Measurements from ENCODE around the gene ARHGEF37. TPM values are rescaled to one million over a fixed set of nuclear protein-coding genes. Genes with fewer than 3 reads are reported as not detected.

Gene ARHGEF37
- total and polyA plus RNA-seq, 2 of the 8 experiments (the other 6 are each of a cell fraction or from before 2014, with no cell fraction given): 0.21 to 0.48 TPM

GRCh38 chr5:149614034-149614907 lies 33.0 kb downstream of the ARHGEF37 start (continued):
- TF ChIP-seq JUN (IDR thresholded peaks at IDR 0.05; ENCODE audit: low read depth, low read length) (no peak), RAD21 (IDR thresholded peaks at IDR 0.05 in 1 of 2, conservative IDR thresholded peaks at IDR 0.05 in 1 of 2; ENCODE audit: low read depth in 2 of 2, low read length in 2 of 2) (no peak), CEBPB (IDR thresholded peaks at IDR 0.05; ENCODE audit: low read depth, low read length) (no peak), BACH1 (IDR thresholded peaks at IDR 0.05; ENCODE audit: low read length) (no peak), EP300 (IDR thresholded peaks at IDR 0.05; ENCODE audit: borderline replicate concordance in 1 of 2, low read depth in 2 of 2, low read length in 2 of 2) (no peak), TBP (IDR thresholded peaks at IDR 0.05; ENCODE audit: low read depth, low read length) (no peak), SAP30 (IDR thresholded peaks at IDR 0.05; ENCODE audit: insufficient read depth, insufficient replicate concordance, low read length) (no peak)
